ENCODE results near the gene PC. TPM values are rescaled to one million over a fixed set of nuclear protein-coding genes. Genes with fewer than 3 reads are reported as not detected.

Gene PC
- total RNA-seq, 1 donor from 2014 or later = 47.4 TPM

DNA sequence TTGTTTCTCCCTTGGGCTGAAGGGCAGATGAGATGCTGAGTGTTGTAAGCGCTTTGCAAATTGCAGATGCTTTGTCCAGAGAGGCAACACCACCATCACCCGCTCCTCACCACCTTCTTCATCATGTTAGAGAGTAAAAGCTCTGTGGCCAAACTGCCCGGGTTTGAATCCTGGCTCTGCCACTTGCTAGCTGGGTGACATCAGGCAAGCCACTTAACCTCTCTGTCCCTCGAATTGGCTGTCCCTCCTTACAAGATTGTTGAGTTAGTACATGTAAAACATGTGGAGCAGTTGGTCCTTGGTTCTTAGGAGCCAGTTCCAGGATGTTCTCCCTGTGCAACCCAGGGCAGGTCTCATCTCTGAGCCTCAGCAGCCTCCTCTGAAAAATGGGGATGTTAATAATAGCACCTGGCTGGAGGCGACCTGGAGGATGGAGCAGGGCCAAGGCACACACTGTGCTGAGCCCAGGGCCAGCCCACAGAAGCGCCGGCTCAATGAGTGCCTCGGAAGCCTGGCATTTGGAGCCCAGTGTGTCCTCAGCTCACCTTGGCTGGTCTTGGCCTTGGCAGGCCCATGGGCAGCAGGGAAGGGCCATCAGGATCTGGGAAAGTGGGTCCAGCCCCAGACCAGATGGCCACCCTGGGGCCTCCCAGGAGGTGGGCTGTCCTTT lies 27.5 kb upstream of the PC start:
- H3K9me3 Mint-ChIP-seq (ENCODE audit: unreplicated experiment) = peaks cover 7% of the 10 kb centered on the region
- H3K36me3 Mint-ChIP-seq (ENCODE audit: unreplicated experiment) = no peaks in the 10 kb centered on the region
- no peak for TF ChIP-seq CTCF (IDR thresholded peaks at IDR 0.05; ENCODE audit: partially characterized antibody, unreplicated experiment)
- DNase-seq = no peak
- peaks cover 20% of the 10 kb centered on the region for H3K27me3 Mint-ChIP-seq (ENCODE audit: unreplicated experiment)
- H3K27ac Mint-ChIP-seq (ENCODE audit: unreplicated experiment) = no peak overlapping the region
- peaks cover 10% of the 10 kb centered on the region for H3K4me1 Mint-ChIP-seq (ENCODE audit: low read depth, unreplicated experiment)
- no peak overlapping the region for H3K4me3 Mint-ChIP-seq (ENCODE audit: unreplicated experiment)

- Mint-ChIP-seq H3K36me3 (ENCODE audit: unreplicated experiment) (no peaks in the 10 kb centered on the region), H3K27ac (ENCODE audit: unreplicated experiment) (no peak overlapping the region), H3K27me3 (ENCODE audit: unreplicated experiment) (peaks cover 15% of the 10 kb centered on the region), H3K9me3 (ENCODE audit: unreplicated experiment) (peaks cover 7% of the 10 kb centered on the region), H3K4me1 (ENCODE audit: low read depth, unreplicated experiment) (peaks cover 10% of the 10 kb centered on the region), H3K4me3 (ENCODE audit: unreplicated experiment) (no peak overlapping the region)
- DNase-seq = no peak
- no peak for TF ChIP-seq CTCF (IDR thresholded peaks at IDR 0.05; ENCODE audit: partially characterized antibody, unreplicated experiment)
Measured at GRCh38 chr11:66983275-66983924, 25.2 kb upstream of the PC start.

DNA sequence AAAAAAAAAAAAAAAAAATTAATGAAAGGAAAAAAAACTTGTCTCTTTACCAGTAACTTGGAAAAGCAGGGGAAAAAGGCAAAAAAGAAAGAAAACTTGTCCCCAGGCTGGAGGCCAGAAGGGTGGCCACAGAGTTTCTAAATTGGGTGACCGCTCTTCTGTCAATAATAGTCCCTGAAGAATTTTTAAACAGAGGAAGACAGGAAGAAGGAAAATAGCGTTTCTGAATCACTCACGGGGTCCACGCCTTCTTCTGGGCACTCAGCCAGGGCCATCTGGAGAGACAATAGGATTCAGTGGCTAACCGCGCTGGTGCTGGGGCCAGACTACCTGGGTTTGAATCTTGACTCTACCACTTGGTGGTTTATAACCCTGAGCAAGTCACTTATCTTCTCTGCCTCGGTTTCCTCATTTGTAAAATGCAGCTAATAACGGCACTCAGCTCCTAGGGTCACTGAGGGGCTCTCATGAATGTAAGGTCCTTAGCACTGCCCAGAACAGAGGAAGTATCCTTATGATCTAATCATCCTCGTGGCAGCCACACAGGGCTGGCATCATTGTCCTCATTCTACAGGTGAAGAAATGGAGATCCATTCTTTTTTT lies 23.9 kb upstream of the PC start:
- no peak for TF ChIP-seq CTCF (IDR thresholded peaks at IDR 0.05; ENCODE audit: partially characterized antibody, unreplicated experiment)
- Mint-ChIP-seq H3K27ac (ENCODE audit: unreplicated experiment) (no peak overlapping the region), H3K27me3 (ENCODE audit: unreplicated experiment) (peaks cover 9% of the 10 kb centered on the region), H3K9me3 (ENCODE audit: unreplicated experiment) (peaks cover 6% of the 10 kb centered on the region), H3K4me3 (ENCODE audit: unreplicated experiment) (no peak overlapping the region), H3K36me3 (ENCODE audit: unreplicated experiment) (peaks cover 5% of the 10 kb centered on the region), H3K4me1 (ENCODE audit: low read depth, unreplicated experiment) (no peaks in the 10 kb centered on the region)
- DNase-seq = no peak

- H3K9me3 Mint-ChIP-seq (ENCODE audit: unreplicated experiment) = peaks cover 4% of the 10 kb centered on the region
- no peak for DNase-seq
- H3K4me3 Mint-ChIP-seq (ENCODE audit: unreplicated experiment) = no peak overlapping the region
- peaks cover 5% of the 10 kb centered on the region for H3K27me3 Mint-ChIP-seq (ENCODE audit: unreplicated experiment)
- H3K4me1 Mint-ChIP-seq (ENCODE audit: low read depth, unreplicated experiment) = no peaks in the 10 kb centered on the region
- no peak overlapping the region for H3K27ac Mint-ChIP-seq (ENCODE audit: unreplicated experiment)
- H3K36me3 Mint-ChIP-seq (ENCODE audit: unreplicated experiment) = peaks cover 5% of the 10 kb centered on the region
- no peak for TF ChIP-seq CTCF (IDR thresholded peaks at IDR 0.05; ENCODE audit: partially characterized antibody, unreplicated experiment)
Measured at GRCh38 chr11:66979336-66979980, 21.3 kb upstream of the PC start.

Measured in glutamatergic neuron (in vitro differentiated cells).